HL-60 (cell line): ENCODE data around the gene IL31.

ENCODE experiments used
- DNase-seq, 2 experiments: peaks; one replicate each; pipeline ENCODE4 v3.0.0-alpha.2; 2010 to 2020; ENCODE audit warnings: low read depth in 1 of 2, low spot score in 1 of 2
- H3K27ac ChIP-seq: fragments of 250-450 bp; sonication (Bioruptor Pico); replicated peaks from 2 replicates; pipeline ENCODE4 v1.5.1; 2020; ENCODE audit warnings: mild to moderate bottlenecking, moderate library complexity
- H3K27me3 ChIP-seq: fragments of 250-450 bp; sonication (Bioruptor Pico); 2 replicates; pipeline ENCODE4 v1.5.1; 2021; ENCODE audit warnings: mild to moderate bottlenecking, moderate library complexity; ENCODE audit not compliant: insufficient read depth, poor library complexity, severe bottlenecking
- H3K4me3 ChIP-seq: replicated peaks from 2 replicates; pipeline ENCODE4 v1.5.1; 2011; ENCODE audit warnings: mild to moderate bottlenecking, control low read depth, low read length; ENCODE audit not compliant: insufficient read depth
- CTCF ChIP-seq: IDR thresholded peaks from one replicate; pipeline ENCODE4 v1.5.1; 2011; ENCODE audit warnings: low read length, control low read depth, inconsistent platforms; ENCODE audit not compliant: insufficient read depth
- GABPA ChIP-seq: IDR thresholded peaks from 2 replicates; pipeline ENCODE4 v1.6.1; 2012; ENCODE audit warnings: low read depth
- POLR2AphosphoS5 ChIP-seq: IDR thresholded peaks from 2 replicates; pipeline ENCODE4 v1.6.1; 2012; ENCODE audit warnings: low read depth
- REST ChIP-seq: IDR thresholded peaks from 2 replicates; pipeline ENCODE4 v1.6.1; 2012; ENCODE audit warnings: low read depth; ENCODE audit not compliant: insufficient replicate concordance
- SPI1 ChIP-seq: IDR thresholded peaks from 2 replicates; pipeline ENCODE4 v1.6.1; 2012; ENCODE audit warnings: low read depth, mild to moderate bottlenecking, borderline replicate concordance

The IL31 gene

GRCh38 chr12:122208073-122208820 lies 34.2 kb upstream of the IL31 start:
- Histone ChIP-seq H3K27ac (no peak overlapping the region), H3K4me3 (no peak overlapping the region), H3K27me3 (peaks cover 15% of the 10 kb centered on the region)
- TF ChIP-seq GABPA (no peak), REST (no peak), CTCF (no peak), SPI1 (no peak), POLR2AphosphoS5 (no peak)
- no peak for DNase-seq

GRCh38 chr12:122207391-122207790 lies 33.4 kb upstream of the IL31 start:
- H3K27ac ChIP-seq, result no peak overlapping the region
- TF ChIP-seq CTCF, result no peak
- TF ChIP-seq REST, result no peak
- no peak for TF ChIP-seq GABPA
- TF ChIP-seq POLR2AphosphoS5, result no peak
- no peak for TF ChIP-seq SPI1
- H3K27me3 ChIP-seq, result peaks cover 24% of the 10 kb centered on the region
- DNase-seq, result no peak
- H3K4me3 ChIP-seq, result no peak overlapping the region

GRCh38 chr12:122206976-122207375 lies 33.0 kb upstream of the IL31 start:
- TF ChIP-seq POLR2AphosphoS5 (no peak), GABPA (no peak)
- H3K27ac ChIP-seq, result no peak overlapping the region
- no peak overlapping the region for H3K4me3 ChIP-seq
- H3K27me3 ChIP-seq, result peaks cover 28% of the 10 kb centered on the region
- DNase-seq, result no peak

GRCh38 chr12:122206111-122206881 lies 32.3 kb upstream of the IL31 start:
- H3K27ac ChIP-seq, result no peak overlapping the region
- peaks cover 28% of the 10 kb centered on the region for H3K27me3 ChIP-seq
- no peak overlapping the region for H3K4me3 ChIP-seq
- no peak for TF ChIP-seq SPI1
- TF ChIP-seq GABPA, result no peak
- TF ChIP-seq REST, result no peak
- TF ChIP-seq POLR2AphosphoS5, result peak; percentile 67; the same call in 1 of the 2 replicates
- TF ChIP-seq CTCF, result no peak
- no peak for DNase-seq
